Amniotic epithelial cell (primary cell): ENCODE measurements around the gene DEFB113.

Experiments
- DNase-seq: peaks from one replicate; pipeline ENCODE4 v3.0.0-alpha.2; 2010; ENCODE audit warnings: low read depth

Gene DEFB113

GRCh38 chr6:49935387-49935786 is 34.0 kb downstream of the DEFB113 start:
- no peak for DNase-seq

GRCh38 chr6:49934770-49935169 is 34.7 kb downstream of the DEFB113 start:
- DNase-seq, result no peak

DNA sequence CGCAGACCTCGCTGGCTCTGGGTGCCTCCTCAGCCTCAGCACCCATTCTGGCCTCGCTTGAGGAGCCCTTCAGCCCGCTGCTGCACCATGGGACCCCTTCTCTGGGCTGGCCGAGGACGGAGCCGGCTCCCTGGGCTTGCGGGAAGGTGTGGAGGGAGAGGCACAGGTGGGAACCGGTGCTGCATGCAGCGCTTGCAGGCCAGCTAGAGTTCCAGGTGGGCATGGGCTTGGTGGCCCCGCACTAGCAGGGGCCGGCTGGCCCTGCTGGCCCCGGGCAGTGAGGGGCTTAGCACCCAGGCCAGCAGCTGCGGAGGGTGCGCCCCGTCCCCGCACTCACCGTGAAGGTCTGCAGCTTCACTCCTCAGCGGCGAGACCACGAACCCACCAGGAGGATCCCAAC is 35.9 kb downstream of the DEFB113 start:
- DNase-seq, result no peak

GRCh38 chr6:49929340-49929739 is 40.1 kb downstream of the DEFB113 start:
- no peak for DNase-seq

DNA sequence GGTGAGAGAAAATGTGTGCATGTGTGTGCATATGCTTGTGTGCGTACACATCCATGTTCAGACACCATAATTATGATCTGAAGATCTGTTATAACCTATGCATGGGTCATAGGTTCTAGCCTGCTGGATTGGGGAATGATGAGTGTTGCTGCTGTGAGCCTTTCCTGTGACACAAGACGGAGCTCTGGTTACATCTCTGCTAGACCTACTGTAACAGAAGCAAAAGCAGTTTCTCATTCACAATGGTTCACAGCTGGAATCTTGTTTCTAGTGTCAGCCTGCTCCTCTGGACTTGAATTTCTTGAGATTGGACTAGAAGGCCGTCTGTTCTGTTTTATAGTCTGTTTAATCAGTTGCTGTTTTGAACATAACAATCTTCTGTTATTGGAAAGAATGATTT is 45.6 kb downstream of the DEFB113 start:
- no peak for DNase-seq

DNA sequence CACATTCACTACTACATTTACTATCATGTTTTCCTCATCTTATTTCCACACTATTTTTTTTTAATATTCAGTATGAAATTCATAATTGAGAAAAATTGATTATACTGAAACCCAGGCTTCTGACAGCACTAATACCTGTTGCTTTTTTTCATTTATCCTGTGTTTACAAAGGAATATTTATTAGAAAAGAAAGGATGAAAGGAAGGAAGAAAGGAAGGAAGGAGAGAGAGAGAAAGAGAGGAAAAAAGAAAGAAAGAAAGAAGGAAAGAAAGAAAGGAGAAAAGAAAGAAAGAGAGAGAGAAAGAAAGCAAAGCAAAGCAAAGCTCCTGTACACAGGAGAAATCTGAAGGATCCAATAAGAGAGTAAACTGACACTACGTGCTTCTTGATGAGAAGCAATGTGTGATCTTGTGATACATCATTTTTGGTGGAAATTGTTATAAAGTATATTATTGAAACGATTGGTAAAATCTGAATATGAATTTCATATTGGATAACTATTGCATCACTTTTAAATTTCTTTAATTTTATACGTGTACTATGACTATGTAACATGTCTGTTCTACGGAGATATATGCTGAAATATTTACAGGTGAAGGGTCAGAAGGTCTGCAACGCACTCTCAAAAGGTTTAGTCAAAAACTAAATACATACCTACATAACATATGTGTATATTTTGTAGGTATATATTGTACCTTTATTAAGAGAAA is 49.3 kb downstream of the DEFB113 start:
- no peak for DNase-seq

DNA sequence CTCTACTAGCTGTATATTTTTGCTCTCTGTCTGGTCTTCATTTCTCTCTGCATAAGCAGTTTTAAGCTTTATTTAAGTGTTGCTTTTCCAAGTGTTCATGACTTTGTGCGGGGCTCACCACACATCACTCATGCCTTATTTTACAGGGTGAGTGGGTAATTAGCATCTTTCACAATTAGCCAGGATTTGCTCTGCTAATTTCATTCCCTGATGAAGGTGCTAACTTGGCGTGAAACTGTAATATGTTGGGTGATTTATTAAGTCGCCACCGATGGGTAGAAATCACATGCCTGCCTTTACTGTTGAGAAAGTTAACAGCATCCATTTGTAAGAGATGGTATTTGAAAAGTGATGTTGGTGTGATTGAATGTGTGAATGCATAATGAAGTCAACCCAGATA is 50.2 kb downstream of the DEFB113 start:
- DNase-seq, result no peak

- no peak for DNase-seq
These were observed 50.6 kb downstream of the DEFB113 start for GRCh38 chr6:49918787-49919186.
